Panc1 (cell line): Measurements from ENCODE around the gene GNLY. TPM values are rescaled to one million over a fixed set of nuclear protein-coding genes. Genes with fewer than 3 reads are reported as not detected.

Source experiments
- ATAC-seq: fragments of 200-7000 bp; cut with Tn5 transposase; 2 replicates; pipeline ENCODE4 v1.9.1; 2020; ENCODE audit warnings: mild to moderate bottlenecking, moderate library complexity
- BruUV-seq: library from RNA; stranded (reverse); fragments of 400-500 nt; replicated peaks from 2 replicates; lab custom pipeline; 2021; lab: Mats Ljungman, UMichigan
- CTCF ChIA-PET: fragments of 300-600 bp; sonication (Branson Sonifier 250); formaldehyde crosslinking; loops from one replicate; lab custom pipeline; 2022; ENCODE audit warnings: antibody characterized with exemption; lab: Charles Lee
- POLR2A ChIA-PET: fragments of 300-600 bp; sonication (Branson Sonifier 250); formaldehyde crosslinking; loops from one replicate; lab custom pipeline; 2022; ENCODE audit warnings: antibody characterized with exemption; lab: Charles Lee
- DNase-seq: peaks from one replicate; pipeline ENCODE4 v3.0.0-alpha.2; 2010; ENCODE audit warnings: low read depth, low spot score
- H3K27ac ChIP-seq: 2 replicates; pipeline ENCODE4 v1.5.1; 2011; ENCODE audit warnings: mild to moderate bottlenecking, low read length, inconsistent platforms
- H3K27me3 ChIP-seq: fragments of 200-500 bp; sonication (Bioruptor generic); 2 replicates; pipeline ENCODE4 v1.6.0; 2014; ENCODE audit warnings: low read length, inconsistent platforms; ENCODE audit not compliant: control insufficient read depth, insufficient read depth
- H3K36me3 ChIP-seq: fragments of 200-500 bp; sonication (Bioruptor generic); 2 replicates; pipeline ENCODE4 v1.5.1; 2014; ENCODE audit warnings: inconsistent platforms, mild to moderate bottlenecking, low read length, moderate library complexity; ENCODE audit not compliant: control insufficient read depth, insufficient read depth
- H3K4me1 ChIP-seq: 2 replicates; pipeline ENCODE4 v1.5.1; 2011; ENCODE audit warnings: inconsistent platforms, mild to moderate bottlenecking, low read length, moderate library complexity; ENCODE audit not compliant: control insufficient read depth, insufficient read depth
- H3K4me3 ChIP-seq, 2 experiments: 2 replicates each; pipeline ENCODE4 v1.5.1; 2011 to 2012; ENCODE audit warnings: low read depth in 2 of 2, low read length in 2 of 2, mild to moderate bottlenecking in 2 of 2, inconsistent platforms in 1 of 2, moderate library complexity in 1 of 2
- H3K9me3 ChIP-seq: fragments of 200-500 bp; sonication (Bioruptor generic); 2 replicates; pipeline ENCODE4 v1.5.1; 2014; ENCODE audit warnings: low read depth, mild to moderate bottlenecking, inconsistent platforms, low read length, moderate library complexity; ENCODE audit not compliant: control insufficient read depth, insufficient read depth
- CTCF ChIP-seq: fragments of 450-650 bp; IDR thresholded peaks from 2 replicates; pipeline ENCODE4 v1.5.1; 2017; ENCODE audit warnings: mild to moderate bottlenecking
- POLR2AphosphoS5 ChIP-seq: IDR thresholded peaks from 2 replicates; pipeline ENCODE4 v1.6.1; 2012; ENCODE audit warnings: mild to moderate bottlenecking, low read depth, low read length, moderate library complexity
- REST ChIP-seq, 2 experiments: IDR thresholded peaks; 2 replicates each; pipeline ENCODE4 v1.6.1; 2011 to 2012; ENCODE audit warnings: low read depth in 2 of 2, control low read depth in 1 of 2, low read length in 1 of 2, mild to moderate bottlenecking in 1 of 2, moderate library complexity in 1 of 2; ENCODE audit not compliant: insufficient read depth in 1 of 2
- SIN3A ChIP-seq: IDR thresholded peaks from 2 replicates; pipeline ENCODE4 v1.6.1; 2012; ENCODE audit warnings: low read depth, mild to moderate bottlenecking, low read length, moderate library complexity, borderline replicate concordance; ENCODE audit not compliant: insufficient read depth
- TCF7L2 ChIP-seq: IDR thresholded peaks from 2 replicates; pipeline ENCODE4 v1.6.1; 2011; ENCODE audit warnings: mild to moderate bottlenecking, low read depth, low read length, inconsistent platforms
- in situ Hi-C: cut with HindIII; loops from 2 replicates; pipeline ENCODE4 v1.10.0; 2016; ENCODE audit warnings: low sequenced_read_pairs, low pct_unique_long_range_greater_than_20kb
- intact Hi-C: fragments of 100-400 bp; cut with micrococcal nuclease; formaldehyde crosslinking; loops from one replicate; pipeline ENCODE4 v1.10.0; 2022; ENCODE audit not compliant: unreplicated experiment
- total RNA-seq: library from RNA; stranded (reverse); gene quantifications from one replicate; pipeline ENCODE4 v1.2.1, GENCODE V29; 2021; ENCODE audit not compliant: unreplicated experiment

GNLY gene
- total RNA-seq, 1 experiment from 2014 or later, result not detected

- Histone ChIP-seq H3K27me3 (peaks cover under 1% of the 10 kb centered on the region; the same call in 1 of the 2 replicates), H3K4me3 (no peak overlapping the region), H3K27ac (peak overlapping the region; percentile 36; the same call in 1 of the 2 replicates), H3K4me1 (peaks cover 14% of the 10 kb centered on the region; the same call in 1 of the 2 replicates), H3K36me3 (no peaks in the 10 kb centered on the region), H3K9me3 (no peaks in the 10 kb centered on the region)
- in situ Hi-C loops (no loop called here), intact Hi-C loops (no loop called here)
- DNase-seq, result no peak
- no peak for TF ChIP-seq REST (IDR thresholded peaks at IDR 0.05; ENCODE audit: insufficient read depth in 1 of 2, low read depth in 2 of 2, low read length in 1 of 2)
- ChIA-PET CTCF (interaction anchor here (0.7 kb wide), 1 partner anchor 375 kb away, joined by 3 read pairs; the partner anchor contains the start of gene TGOLN2), POLR2A (no interaction called here)
- ATAC-seq, result no peak
- BruUV-seq, result no TSS peak
These were observed 8.6 kb downstream of the GNLY start for GRCh38 chr2:85702800-85703199.

- CTCF ChIA-PET, result interaction anchor here (0.7 kb wide), 1 partner anchor 376 kb away, joined by 3 read pairs; the partner anchor contains the start of gene TGOLN2
- no TSS peak for BruUV-seq
- peaks cover 14% of the 10 kb centered on the region; the same call in 1 of the 2 replicates for H3K4me1 ChIP-seq
- in situ Hi-C loops (no loop called here), intact Hi-C loops (no loop called here)
- TF ChIP-seq TCF7L2 (no peak), CTCF (no peak)
- no peak for DNase-seq
- H3K36me3 ChIP-seq, result no peaks in the 10 kb centered on the region
- H3K4me3 ChIP-seq, result no peak overlapping the region
- H3K9me3 ChIP-seq, result no peaks in the 10 kb centered on the region
- H3K27me3 ChIP-seq, result peaks cover 2% of the 10 kb centered on the region; the same call in 1 of the 2 replicates
- POLR2A ChIA-PET, result no interaction called here
- ATAC-seq, result no peak
- H3K27ac ChIP-seq, result no peak overlapping the region
These were observed 9.2 kb downstream of the GNLY start for GRCh38 chr2:85703329-85703728.

GRCh38 chr2:85704038-85704437 lies 9.9 kb downstream of the GNLY start:
- Histone ChIP-seq H3K4me1 (peaks cover 14% of the 10 kb centered on the region; the same call in 1 of the 2 replicates), H3K4me3 (no peak overlapping the region), H3K27ac (no peak overlapping the region), H3K9me3 (no peaks in the 10 kb centered on the region), H3K36me3 (no peaks in the 10 kb centered on the region), H3K27me3 (peaks cover 2% of the 10 kb centered on the region; the same call in 1 of the 2 replicates)
- no peak for TF ChIP-seq SIN3A
- no peak for TF ChIP-seq CTCF
- TF ChIP-seq REST (IDR thresholded peaks at IDR 0.05; ENCODE audit: insufficient read depth in 1 of 2, low read depth in 2 of 2, low read length in 1 of 2), result no peak
- TF ChIP-seq TCF7L2, result no peak
- TF ChIP-seq POLR2AphosphoS5, result no peak
- no peak for DNase-seq
- ChIA-PET POLR2A (interaction anchor here (0.5 kb wide), 1 partner anchor 89 kb away, joined by 3 read pairs; no protein-coding TSS in a partner anchor), CTCF (interaction anchor here (0.6 to 0.8 kb wide), 4 partner anchors 14 to 98 kb away, joined by 3 to 6 read pairs (median 4); no protein-coding TSS in a partner anchor)
- no peak for ATAC-seq
- in situ Hi-C loops, result no loop called here
- intact Hi-C loops, result no loop called here
- BruUV-seq, result no TSS peak
